Mucosa of stomach (tissue), 1 donor: Measurements from ENCODE around the gene COL8A1.

Source experiments
- H3K27me3 ChIP-seq: one replicate; pipeline ENCODE4 v1.7.0; 2013; ENCODE audit warnings: mild to moderate bottlenecking, low read length; ENCODE audit not compliant: control insufficient read depth, insufficient read depth
- H3K36me3 ChIP-seq: one replicate; pipeline ENCODE4 v1.7.0; 2013; ENCODE audit warnings: low read length; ENCODE audit not compliant: control insufficient read depth, insufficient read depth
- H3K4me1 ChIP-seq: one replicate; pipeline ENCODE4 v1.7.0; 2013; ENCODE audit warnings: mild to moderate bottlenecking, low read length; ENCODE audit not compliant: control insufficient read depth, insufficient read depth
- H3K4me3 ChIP-seq: one replicate; pipeline ENCODE4 v1.7.0; 2013; ENCODE audit warnings: low read length
- H3K9ac ChIP-seq: one replicate; pipeline ENCODE4 v1.7.0; 2013; ENCODE audit warnings: mild to moderate bottlenecking, low read length, moderate library complexity
- H3K9me3 ChIP-seq: one replicate; pipeline ENCODE4 v1.7.0; 2013; ENCODE audit warnings: mild to moderate bottlenecking, low read length, moderate library complexity; ENCODE audit not compliant: control insufficient read depth
- donor health status: Pancreatic carcinoma.

COL8A1 gene

GRCh38 chr3:99799422-99799821, 161.0 kb downstream of the COL8A1 start:
- H3K4me1 ChIP-seq, result no peaks in the 10 kb centered on the region
- no peak overlapping the region for H3K9ac ChIP-seq
- H3K4me3 ChIP-seq, result no peak overlapping the region
- no peaks in the 10 kb centered on the region for H3K9me3 ChIP-seq
- H3K36me3 ChIP-seq, result no peaks in the 10 kb centered on the region
- H3K27me3 ChIP-seq, result no peaks in the 10 kb centered on the region

- no peaks in the 10 kb centered on the region for H3K4me1 ChIP-seq
- no peaks in the 10 kb centered on the region for H3K36me3 ChIP-seq
- H3K4me3 ChIP-seq, result no peak overlapping the region
- no peak overlapping the region for H3K9ac ChIP-seq
- no peaks in the 10 kb centered on the region for H3K27me3 ChIP-seq
- H3K9me3 ChIP-seq, result peaks cover 9% of the 10 kb centered on the region
Observed at GRCh38 chr3:99803297-99803696, 164.9 kb downstream of the COL8A1 start.

GRCh38 chr3:99805160-99805559, 166.8 kb downstream of the COL8A1 start:
- no peak overlapping the region for H3K9ac ChIP-seq
- no peak overlapping the region for H3K4me3 ChIP-seq
- H3K9me3 ChIP-seq, result peaks cover 9% of the 10 kb centered on the region
- H3K27me3 ChIP-seq, result no peaks in the 10 kb centered on the region
- H3K36me3 ChIP-seq, result no peaks in the 10 kb centered on the region
- no peaks in the 10 kb centered on the region for H3K4me1 ChIP-seq

GRCh38 chr3:99808163-99808794, 169.9 kb downstream of the COL8A1 start:
- Histone ChIP-seq H3K4me3 (no peak overlapping the region), H3K36me3 (no peaks in the 10 kb centered on the region), H3K9me3 (peaks cover 9% of the 10 kb centered on the region), H3K9ac (no peak overlapping the region), H3K27me3 (no peaks in the 10 kb centered on the region), H3K4me1 (no peaks in the 10 kb centered on the region)

GRCh38 chr3:99809565-99809964, 171.2 kb downstream of the COL8A1 start:
- Histone ChIP-seq H3K4me3 (no peak overlapping the region), H3K4me1 (no peaks in the 10 kb centered on the region), H3K9ac (no peak overlapping the region), H3K36me3 (no peaks in the 10 kb centered on the region), H3K9me3 (peaks cover 9% of the 10 kb centered on the region), H3K27me3 (no peaks in the 10 kb centered on the region)

- peaks cover 2% of the 10 kb centered on the region for H3K9me3 ChIP-seq
- H3K4me3 ChIP-seq, result no peak overlapping the region
- H3K36me3 ChIP-seq, result no peaks in the 10 kb centered on the region
- no peak overlapping the region for H3K9ac ChIP-seq
- H3K4me1 ChIP-seq, result no peaks in the 10 kb centered on the region
- H3K27me3 ChIP-seq, result no peaks in the 10 kb centered on the region
Observed at GRCh38 chr3:99810403-99810802, 172.0 kb downstream of the COL8A1 start.

- H3K9me3 ChIP-seq, result no peaks in the 10 kb centered on the region
- peak overlapping the region; percentile 49 for H3K4me3 ChIP-seq
- H3K9ac ChIP-seq, result peak overlapping the region; percentile 55
- peaks cover 5% of the 10 kb centered on the region for H3K4me1 ChIP-seq
- H3K36me3 ChIP-seq, result no peaks in the 10 kb centered on the region
- H3K27me3 ChIP-seq, result no peaks in the 10 kb centered on the region
Observed at GRCh38 chr3:99817047-99817436, 178.6 kb downstream of the COL8A1 start.

GRCh38 chr3:99817437-99818240, 179.2 kb downstream of the COL8A1 start, which contains the start of gene CMSS1:
TSS of gene CMSS1 (plus strand) at chr3:99817862.
- H3K4me1 ChIP-seq, result peaks cover 5% of the 10 kb centered on the region
- no peaks in the 10 kb centered on the region for H3K36me3 ChIP-seq
- peak within 1 kb of the TSS; percentile 55 for H3K9ac ChIP-seq
- H3K4me3 ChIP-seq, result peak within 1 kb of the TSS; percentile 49
- H3K27me3 ChIP-seq, result no peaks in the 10 kb centered on the region
- no peaks in the 10 kb centered on the region for H3K9me3 ChIP-seq

GRCh38 chr3:99818818-99819217, 180.4 kb downstream of the COL8A1 start:
- no peaks in the 10 kb centered on the region for H3K36me3 ChIP-seq
- peaks cover 11% of the 10 kb centered on the region for H3K4me1 ChIP-seq
- H3K27me3 ChIP-seq, result no peaks in the 10 kb centered on the region
- peak overlapping the region; percentile 49 for H3K4me3 ChIP-seq
- no peak overlapping the region for H3K9ac ChIP-seq
- no peaks in the 10 kb centered on the region for H3K9me3 ChIP-seq

GRCh38 chr3:99823723-99824711, 185.6 kb downstream of the COL8A1 start:
- Histone ChIP-seq H3K9me3 (no peaks in the 10 kb centered on the region), H3K9ac (no peak overlapping the region), H3K4me3 (no peak overlapping the region), H3K27me3 (no peaks in the 10 kb centered on the region), H3K4me1 (peaks cover 7% of the 10 kb centered on the region), H3K36me3 (no peaks in the 10 kb centered on the region)

GRCh38 chr3:99825004-99825640, 186.7 kb downstream of the COL8A1 start:
- H3K4me3 ChIP-seq, result no peak overlapping the region
- no peak overlapping the region for H3K9ac ChIP-seq
- H3K27me3 ChIP-seq, result no peaks in the 10 kb centered on the region
- H3K4me1 ChIP-seq, result peaks cover 7% of the 10 kb centered on the region
- no peaks in the 10 kb centered on the region for H3K36me3 ChIP-seq
- H3K9me3 ChIP-seq, result no peaks in the 10 kb centered on the region
